Cardiac muscle cell (in vitro differentiated cells and primary cell): ENCODE data around the gene ANKFY1. TPM values are rescaled to one million over a fixed set of nuclear protein-coding genes. Genes with fewer than 3 reads are reported as not detected.

Experiments
- DNase-seq, 2 donors: peaks; one replicate each; pipeline versions ENCODE4 v3.0.0 to v3.0.0-alpha.2; 2010 to 2017; ENCODE audit warnings: low read depth in 1 of 2, low spot score in 1 of 2
- H3K27ac ChIP-seq: fragments of 200-600 bp; sonication (generic); 2 replicates; pipeline ENCODE4 v1.5.1; 2016
- H3K27me3 ChIP-seq: fragments of 200-600 bp; sonication (generic); 2 replicates; pipeline ENCODE4 v1.6.0; 2016; ENCODE audit warnings: control low read depth
- H3K36me3 ChIP-seq: fragments of 200-600 bp; sonication (generic); 2 replicates; pipeline ENCODE4 v1.5.1; 2016; ENCODE audit warnings: control low read depth
- H3K4me1 ChIP-seq: fragments of 200-600 bp; sonication (generic); 2 replicates; pipeline ENCODE4 v1.8.1; 2017; ENCODE audit warnings: low read depth, mild to moderate bottlenecking, mixed run types
- H3K4me3 ChIP-seq: fragments of 200-600 bp; sonication (generic); 2 replicates; pipeline ENCODE4 v1.5.1; 2016; ENCODE audit warnings: mild to moderate bottlenecking
- H3K9me3 ChIP-seq: fragments of 200-600 bp; sonication (generic); 2 replicates; pipeline ENCODE4 v1.5.1; 2017; ENCODE audit warnings: low read depth, mild to moderate bottlenecking, control low read depth
- polyA plus RNA-seq: library from polyadenylated mRNA; unstranded; fragments of >200 nt; fragmentation: Nextera tagmentation; extraction: Ambion mirVana; gene quantifications from 2 replicates; pipeline ENCODE4 v1.2.1, GENCODE V29; 2016
- total RNA-seq: library from RNA; depleted of rRNA; stranded (reverse); fragments of >200 nt; gene quantifications from 2 replicates; pipeline ENCODE4 v1.2.3, GENCODE V29; 2016
- TF ChIP-seq, protein P1 (sequence below): IDR thresholded peaks from 2 replicates; pipeline ENCODE4 v1.5.1; 2012; ENCODE audit warnings: low read depth, mild to moderate bottlenecking, low read length

Gene ANKFY1
- total and polyA plus RNA-seq, 2 experiments from 2014 or later, result 19.5 to 29.0 TPM

GRCh38 chr17:4152471-4152870 lies 111.3 kb downstream of the ANKFY1 start:
- TF ChIP-seq, protein P1, sequence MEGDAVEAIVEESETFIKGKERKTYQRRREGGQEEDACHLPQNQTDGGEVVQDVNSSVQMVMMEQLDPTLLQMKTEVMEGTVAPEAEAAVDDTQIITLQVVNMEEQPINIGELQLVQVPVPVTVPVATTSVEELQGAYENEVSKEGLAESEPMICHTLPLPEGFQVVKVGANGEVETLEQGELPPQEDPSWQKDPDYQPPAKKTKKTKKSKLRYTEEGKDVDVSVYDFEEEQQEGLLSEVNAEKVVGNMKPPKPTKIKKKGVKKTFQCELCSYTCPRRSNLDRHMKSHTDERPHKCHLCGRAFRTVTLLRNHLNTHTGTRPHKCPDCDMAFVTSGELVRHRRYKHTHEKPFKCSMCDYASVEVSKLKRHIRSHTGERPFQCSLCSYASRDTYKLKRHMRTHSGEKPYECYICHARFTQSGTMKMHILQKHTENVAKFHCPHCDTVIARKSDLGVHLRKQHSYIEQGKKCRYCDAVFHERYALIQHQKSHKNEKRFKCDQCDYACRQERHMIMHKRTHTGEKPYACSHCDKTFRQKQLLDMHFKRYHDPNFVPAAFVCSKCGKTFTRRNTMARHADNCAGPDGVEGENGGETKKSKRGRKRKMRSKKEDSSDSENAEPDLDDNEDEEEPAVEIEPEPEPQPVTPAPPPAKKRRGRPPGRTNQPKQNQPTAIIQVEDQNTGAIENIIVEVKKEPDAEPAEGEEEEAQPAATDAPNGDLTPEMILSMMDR, result no peak
- Histone ChIP-seq H3K36me3 (peaks cover 7% of the 10 kb centered on the region), H3K4me1 (no peaks in the 10 kb centered on the region), H3K27ac (no peak overlapping the region), H3K9me3 (no peaks in the 10 kb centered on the region), H3K4me3 (no peak overlapping the region), H3K27me3 (no peaks in the 10 kb centered on the region)
- no peak for DNase-seq

- no peak for DNase-seq
- no peak overlapping the region for H3K27ac ChIP-seq
- TF ChIP-seq, protein P1, result no peak
- peaks cover 3% of the 10 kb centered on the region for H3K36me3 ChIP-seq
- no peaks in the 10 kb centered on the region for H3K9me3 ChIP-seq
- no peaks in the 10 kb centered on the region for H3K4me1 ChIP-seq
- no peak overlapping the region for H3K4me3 ChIP-seq
- H3K27me3 ChIP-seq, result no peaks in the 10 kb centered on the region
Measured at GRCh38 chr17:4150096-4150495, 113.7 kb downstream of the ANKFY1 start.

- H3K4me1 ChIP-seq, result no peaks in the 10 kb centered on the region
- H3K27me3 ChIP-seq, result no peaks in the 10 kb centered on the region
- TF ChIP-seq, protein P1, result no peak
- H3K27ac ChIP-seq, result no peak overlapping the region
- H3K4me3 ChIP-seq, result no peak overlapping the region
- DNase-seq, result no peak
- no peaks in the 10 kb centered on the region for H3K9me3 ChIP-seq
- no peaks in the 10 kb centered on the region for H3K36me3 ChIP-seq
Measured at GRCh38 chr17:4148611-4149308, 115.0 kb downstream of the ANKFY1 start.

GRCh38 chr17:4147751-4148310 lies 115.9 kb downstream of the ANKFY1 start:
- Histone ChIP-seq H3K27me3 (no peaks in the 10 kb centered on the region), H3K4me1 (no peaks in the 10 kb centered on the region), H3K36me3 (no peaks in the 10 kb centered on the region), H3K9me3 (no peaks in the 10 kb centered on the region), H3K4me3 (no peak overlapping the region), H3K27ac (no peak overlapping the region)
- TF ChIP-seq, protein P1, result no peak
- DNase-seq, result no peak

DNA sequence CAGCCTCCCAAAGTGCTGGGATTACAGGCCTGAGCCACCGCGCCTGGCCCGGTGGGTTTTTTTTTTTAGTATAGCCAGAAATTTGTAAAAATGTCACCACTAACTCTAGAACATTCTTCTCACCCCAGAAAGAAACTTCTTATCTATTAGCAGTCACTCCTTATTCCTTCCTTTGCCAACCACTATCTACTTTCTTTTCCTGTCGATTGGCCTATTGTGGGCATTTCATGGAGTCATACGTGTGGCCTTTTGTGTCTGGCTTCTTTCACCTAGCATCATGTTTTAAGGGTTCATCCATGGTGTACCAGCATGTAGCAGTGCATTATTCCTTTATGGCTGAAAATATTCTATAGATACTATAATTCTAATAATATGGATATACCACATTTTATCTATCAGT lies 117.1 kb downstream of the ANKFY1 start:
- no peak overlapping the region for H3K4me3 ChIP-seq
- DNase-seq, result no peak

More for the DNA sequence above, 117.1 kb downstream of the ANKFY1 start:
- H3K9me3 ChIP-seq, result no peaks in the 10 kb centered on the region
- TF ChIP-seq, protein P1, result no peak
- H3K4me1 ChIP-seq, result peaks cover 4% of the 10 kb centered on the region
- H3K27me3 ChIP-seq, result no peaks in the 10 kb centered on the region
- no peak overlapping the region for H3K27ac ChIP-seq
- no peaks in the 10 kb centered on the region for H3K36me3 ChIP-seq
